Measurements from ENCODE around the gene IL19.

DNA sequence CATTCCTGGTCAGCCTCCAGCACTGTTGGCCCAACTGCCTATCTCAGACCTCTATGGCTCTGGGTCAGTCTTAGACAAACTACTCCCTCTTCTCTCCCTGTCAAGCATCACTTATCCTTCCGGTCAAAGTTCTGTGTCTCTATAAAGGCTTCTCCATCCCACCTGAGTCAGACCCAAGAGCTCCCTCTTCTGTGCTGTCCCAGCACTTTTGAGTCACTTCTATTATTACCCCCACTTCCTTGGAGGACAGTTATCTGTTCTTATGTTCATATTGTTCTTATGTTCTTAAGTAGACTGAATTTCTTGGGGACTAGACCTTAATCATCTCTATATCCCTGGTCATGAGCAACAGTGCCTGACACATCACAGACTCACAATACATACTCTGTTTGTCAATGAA, 30.9 kb downstream of the IL19 start:
- TF ChIP-seq, protein P1, sequence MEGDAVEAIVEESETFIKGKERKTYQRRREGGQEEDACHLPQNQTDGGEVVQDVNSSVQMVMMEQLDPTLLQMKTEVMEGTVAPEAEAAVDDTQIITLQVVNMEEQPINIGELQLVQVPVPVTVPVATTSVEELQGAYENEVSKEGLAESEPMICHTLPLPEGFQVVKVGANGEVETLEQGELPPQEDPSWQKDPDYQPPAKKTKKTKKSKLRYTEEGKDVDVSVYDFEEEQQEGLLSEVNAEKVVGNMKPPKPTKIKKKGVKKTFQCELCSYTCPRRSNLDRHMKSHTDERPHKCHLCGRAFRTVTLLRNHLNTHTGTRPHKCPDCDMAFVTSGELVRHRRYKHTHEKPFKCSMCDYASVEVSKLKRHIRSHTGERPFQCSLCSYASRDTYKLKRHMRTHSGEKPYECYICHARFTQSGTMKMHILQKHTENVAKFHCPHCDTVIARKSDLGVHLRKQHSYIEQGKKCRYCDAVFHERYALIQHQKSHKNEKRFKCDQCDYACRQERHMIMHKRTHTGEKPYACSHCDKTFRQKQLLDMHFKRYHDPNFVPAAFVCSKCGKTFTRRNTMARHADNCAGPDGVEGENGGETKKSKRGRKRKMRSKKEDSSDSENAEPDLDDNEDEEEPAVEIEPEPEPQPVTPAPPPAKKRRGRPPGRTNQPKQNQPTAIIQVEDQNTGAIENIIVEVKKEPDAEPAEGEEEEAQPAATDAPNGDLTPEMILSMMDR (IDR thresholded peaks at IDR 0.05): no peak
- TF ChIP-seq SP1 (CRISPR knock-in tag; conservative IDR thresholded peaks at IDR 0.05): no peak
- TF ChIP-seq NFE2L1 (CRISPR knock-in tag; IDR thresholded peaks at IDR 0.05): no peak
- no peak for TF ChIP-seq FOXP1 (CRISPR knock-in tag; IDR thresholded peaks at IDR 0.05; ENCODE audit: borderline replicate concordance)
- TF ChIP-seq ATF1 (CRISPR knock-in tag; IDR thresholded peaks at IDR 0.05): no peak
- TF ChIP-seq, protein P2, sequence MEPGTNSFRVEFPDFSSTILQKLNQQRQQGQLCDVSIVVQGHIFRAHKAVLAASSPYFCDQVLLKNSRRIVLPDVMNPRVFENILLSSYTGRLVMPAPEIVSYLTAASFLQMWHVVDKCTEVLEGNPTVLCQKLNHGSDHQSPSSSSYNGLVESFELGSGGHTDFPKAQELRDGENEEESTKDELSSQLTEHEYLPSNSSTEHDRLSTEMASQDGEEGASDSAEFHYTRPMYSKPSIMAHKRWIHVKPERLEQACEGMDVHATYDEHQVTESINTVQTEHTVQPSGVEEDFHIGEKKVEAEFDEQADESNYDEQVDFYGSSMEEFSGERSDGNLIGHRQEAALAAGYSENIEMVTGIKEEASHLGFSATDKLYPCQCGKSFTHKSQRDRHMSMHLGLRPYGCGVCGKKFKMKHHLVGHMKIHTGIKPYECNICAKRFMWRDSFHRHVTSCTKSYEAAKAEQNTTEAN (CRISPR knock-in tag; IDR thresholded peaks at IDR 0.05): no peak
- TF ChIP-seq, protein P3, sequence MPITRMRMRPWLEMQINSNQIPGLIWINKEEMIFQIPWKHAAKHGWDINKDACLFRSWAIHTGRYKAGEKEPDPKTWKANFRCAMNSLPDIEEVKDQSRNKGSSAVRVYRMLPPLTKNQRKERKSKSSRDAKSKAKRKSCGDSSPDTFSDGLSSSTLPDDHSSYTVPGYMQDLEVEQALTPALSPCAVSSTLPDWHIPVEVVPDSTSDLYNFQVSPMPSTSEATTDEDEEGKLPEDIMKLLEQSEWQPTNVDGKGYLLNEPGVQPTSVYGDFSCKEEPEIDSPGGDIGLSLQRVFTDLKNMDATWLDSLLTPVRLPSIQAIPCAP (CRISPR knock-in tag; IDR thresholded peaks at IDR 0.05): no peak
- TF ChIP-seq, protein P4, sequence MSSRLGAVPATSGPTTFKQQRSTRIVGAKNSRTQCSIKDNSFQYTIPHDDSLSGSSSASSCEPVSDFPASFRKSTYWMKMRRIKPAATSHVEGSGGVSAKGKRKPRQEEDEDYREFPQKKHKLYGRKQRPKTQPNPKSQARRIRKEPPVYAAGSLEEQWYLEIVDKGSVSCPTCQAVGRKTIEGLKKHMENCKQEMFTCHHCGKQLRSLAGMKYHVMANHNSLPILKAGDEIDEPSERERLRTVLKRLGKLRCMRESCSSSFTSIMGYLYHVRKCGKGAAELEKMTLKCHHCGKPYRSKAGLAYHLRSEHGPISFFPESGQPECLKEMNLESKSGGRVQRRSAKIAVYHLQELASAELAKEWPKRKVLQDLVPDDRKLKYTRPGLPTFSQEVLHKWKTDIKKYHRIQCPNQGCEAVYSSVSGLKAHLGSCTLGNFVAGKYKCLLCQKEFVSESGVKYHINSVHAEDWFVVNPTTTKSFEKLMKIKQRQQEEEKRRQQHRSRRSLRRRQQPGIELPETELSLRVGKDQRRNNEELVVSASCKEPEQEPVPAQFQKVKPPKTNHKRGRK (CRISPR knock-in tag; IDR thresholded peaks at IDR 0.05; ENCODE audit: borderline replicate concordance): no peak

All from WTC11 (cell line).